ENCODE data around the gene GABRB1.

GRCh38 chr4:47410271-47410670, 378.9 kb downstream of the GABRB1 start:
- TF ChIP-seq EZH2 (IDR thresholded peaks at IDR 0.05; ENCODE audit: borderline replicate concordance) (no peak), EZH2phosphoT487 (IDR thresholded peaks at IDR 0.05; ENCODE audit: low read depth, severe bottlenecking, unreplicated experiment) (no peak), CTCF (IDR thresholded peaks at IDR 0.05; ENCODE audit: poor library complexity) (no peak)
